Astrocyte of the spinal cord (primary cell): Measurements from ENCODE around the gene PANX1.

Experiments
- DNase-seq: peaks from one replicate; pipeline ENCODE4 v3.0.0; 2011; ENCODE audit warnings: low read depth, low spot score
- H3K4me3 ChIP-seq: 2 replicates; pipeline ENCODE4 v1.5.1; 2011; ENCODE audit warnings: low read depth, mild to moderate bottlenecking, low read length, moderate library complexity
- in situ Hi-C: cut with HindIII; loops from 2 replicates; pipeline ENCODE4 v1.10.0; 2017; ENCODE audit warnings: low sequenced_read_pairs
- TF ChIP-seq, protein P1 (sequence below): IDR thresholded peaks from 2 replicates; pipeline ENCODE4 v1.5.1; 2012; ENCODE audit warnings: low read depth, mild to moderate bottlenecking, low read length, inconsistent platforms

Gene PANX1

GRCh38 chr11:94127638-94128037 is 1.0 kb upstream of the PANX1 start:
- H3K4me3 ChIP-seq: peak overlapping the region; percentile 88
- in situ Hi-C loops: no loop called here
- DNase-seq: no peak
- TF ChIP-seq, protein P1, sequence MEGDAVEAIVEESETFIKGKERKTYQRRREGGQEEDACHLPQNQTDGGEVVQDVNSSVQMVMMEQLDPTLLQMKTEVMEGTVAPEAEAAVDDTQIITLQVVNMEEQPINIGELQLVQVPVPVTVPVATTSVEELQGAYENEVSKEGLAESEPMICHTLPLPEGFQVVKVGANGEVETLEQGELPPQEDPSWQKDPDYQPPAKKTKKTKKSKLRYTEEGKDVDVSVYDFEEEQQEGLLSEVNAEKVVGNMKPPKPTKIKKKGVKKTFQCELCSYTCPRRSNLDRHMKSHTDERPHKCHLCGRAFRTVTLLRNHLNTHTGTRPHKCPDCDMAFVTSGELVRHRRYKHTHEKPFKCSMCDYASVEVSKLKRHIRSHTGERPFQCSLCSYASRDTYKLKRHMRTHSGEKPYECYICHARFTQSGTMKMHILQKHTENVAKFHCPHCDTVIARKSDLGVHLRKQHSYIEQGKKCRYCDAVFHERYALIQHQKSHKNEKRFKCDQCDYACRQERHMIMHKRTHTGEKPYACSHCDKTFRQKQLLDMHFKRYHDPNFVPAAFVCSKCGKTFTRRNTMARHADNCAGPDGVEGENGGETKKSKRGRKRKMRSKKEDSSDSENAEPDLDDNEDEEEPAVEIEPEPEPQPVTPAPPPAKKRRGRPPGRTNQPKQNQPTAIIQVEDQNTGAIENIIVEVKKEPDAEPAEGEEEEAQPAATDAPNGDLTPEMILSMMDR: no peak

DNA sequence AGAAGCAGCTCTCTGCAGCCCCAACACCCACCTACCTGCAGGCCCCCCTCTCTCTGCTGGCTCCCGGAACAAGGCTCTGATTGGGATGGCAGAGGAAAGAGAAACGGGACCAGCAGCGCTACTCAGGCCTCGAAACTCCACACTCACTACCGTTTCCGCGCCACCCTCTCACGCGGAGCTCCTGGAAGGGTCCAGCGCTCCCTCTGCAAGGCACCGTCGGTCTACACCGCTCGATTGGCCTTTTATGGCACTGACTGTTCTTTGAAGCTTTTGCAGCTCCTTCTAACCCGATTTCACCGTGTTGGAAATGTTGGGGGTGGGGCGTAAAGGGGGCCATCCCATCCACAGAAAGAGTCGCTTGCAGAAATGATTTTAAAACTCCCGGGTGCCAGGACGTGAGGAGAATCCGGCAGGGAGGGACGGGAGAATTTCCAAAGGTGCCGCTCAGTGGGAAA is 323 bp upstream of the PANX1 start:
- in situ Hi-C loops: no loop called here
- TF ChIP-seq, protein P1: no peak
- no peak for DNase-seq
- H3K4me3 ChIP-seq: peak overlapping the region; percentile 88

- peak overlapping the region; percentile 88 for H3K4me3 ChIP-seq
- TF ChIP-seq, protein P1: no peak
- peak; percentile 37 for DNase-seq
- in situ Hi-C loops: no loop called here
These were observed 1.1 kb downstream of the PANX1 start for GRCh38 chr11:94129512-94130297.

- TF ChIP-seq, protein P1: no peak
- in situ Hi-C loops: no loop called here
- peak overlapping the region; percentile 88 for H3K4me3 ChIP-seq
- DNase-seq: peak; percentile 67
These were observed 1.8 kb downstream of the PANX1 start for GRCh38 chr11:94130298-94131046.

DNA sequence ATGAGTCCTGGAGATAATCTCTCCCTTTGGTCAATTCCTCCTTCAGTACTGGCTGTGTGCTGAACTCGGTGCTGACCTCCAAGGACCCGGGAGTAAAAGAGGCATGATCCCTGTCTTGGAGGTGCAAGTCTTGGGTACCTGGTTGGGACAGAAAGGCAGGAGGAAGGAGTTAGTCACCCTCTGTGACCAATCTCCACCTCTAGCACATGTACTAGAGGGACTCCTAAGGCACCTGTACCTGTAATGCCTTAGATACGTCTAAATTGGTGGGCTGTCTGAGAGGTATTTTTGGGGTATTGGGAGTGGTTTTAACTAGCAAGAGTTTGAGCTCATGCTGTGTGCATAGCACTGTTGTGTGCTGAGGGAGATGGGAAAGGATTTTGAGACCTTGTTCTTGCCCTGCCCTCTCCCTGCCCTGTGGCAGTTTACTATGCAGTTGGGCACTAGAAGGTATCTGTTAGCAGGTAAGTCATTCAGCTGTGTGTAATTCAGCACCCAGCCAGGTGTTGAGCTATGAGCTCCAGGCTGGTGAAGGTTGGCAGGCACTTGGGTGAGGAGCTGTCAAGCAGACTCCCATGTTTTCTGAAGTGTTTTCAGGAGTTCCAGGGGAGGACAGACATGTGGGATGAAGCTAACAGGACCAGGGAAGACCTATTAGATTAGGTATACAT is 2.5 kb downstream of the PANX1 start:
- in situ Hi-C loops: no loop called here
- TF ChIP-seq, protein P1: no peak
- no peak for DNase-seq
- H3K4me3 ChIP-seq: peak overlapping the region; percentile 88

DNA sequence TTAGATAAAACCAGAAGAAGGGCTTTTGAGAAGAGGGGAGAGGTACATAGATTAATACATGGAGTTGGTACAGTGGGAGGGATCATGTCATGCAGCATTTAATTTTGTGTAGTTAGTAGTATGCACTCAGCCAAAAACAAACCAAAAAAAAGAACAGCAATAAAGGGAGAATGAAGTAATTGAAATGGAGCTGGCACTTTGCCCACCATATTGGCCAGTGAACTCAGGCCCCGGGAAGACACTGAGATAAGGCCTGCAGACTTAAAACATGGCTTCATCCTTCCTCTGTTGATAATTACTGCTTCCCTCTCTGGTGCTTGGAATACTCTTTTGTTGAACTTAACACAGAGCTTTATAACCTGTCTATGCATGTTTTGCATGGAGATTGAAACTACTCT is 3.1 kb downstream of the PANX1 start:
- TF ChIP-seq, protein P1: no peak
- no peak for DNase-seq
- in situ Hi-C loops: no loop called here
- no peak overlapping the region for H3K4me3 ChIP-seq
